Measurements from ENCODE around the gene UNC45A. TPM values are rescaled to one million over a fixed set of nuclear protein-coding genes. Genes with fewer than 3 reads are reported as not detected.

Gene UNC45A
- total RNA-seq, 1 donor from 2014 or later = 56.2 TPM

- Histone ChIP-seq H3K4me1 (ENCODE audit: insufficient read depth, low read length) (peaks cover 26% of the 10 kb centered on the region), H3K36me3 (ENCODE audit: insufficient read depth, low read length) (peaks cover 15% of the 10 kb centered on the region), H3K4me2 (ENCODE audit: low read length) (peak overlapping the region; percentile 96), H3K4me3 (ENCODE audit: insufficient read depth, low read depth, low read length) (peak overlapping the region; percentile 65), H3K79me2 (ENCODE audit: insufficient read depth, low read length) (peaks cover 3% of the 10 kb centered on the region), H3K27ac (ENCODE audit: low read depth, low read length) (peak overlapping the region; percentile 33), H3K9me3 (ENCODE audit: insufficient read depth, low read depth, low read length) (no peaks in the 10 kb centered on the region), H3K27me3 (ENCODE audit: insufficient read depth, low read length) (no peaks in the 10 kb centered on the region), H3K9ac (ENCODE audit: low read length) (peak overlapping the region; percentile 74), H4K20me1 (ENCODE audit: insufficient read depth, low read length) (peaks cover 5% of the 10 kb centered on the region), H2AFZ (ENCODE audit: low read depth, low read length) (peak overlapping the region; percentile 79)
- Mint-ChIP-seq H3K36me3 (ENCODE audit: low read depth, unreplicated experiment) (peaks cover 17% of the 10 kb centered on the region), H3K4me1 (ENCODE audit: low read depth, unreplicated experiment) (no peaks in the 10 kb centered on the region), H3K9me3 (ENCODE audit: unreplicated experiment) (no peaks in the 10 kb centered on the region), H3K4me3 (ENCODE audit: unreplicated experiment) (peak overlapping the region; percentile 76), H3K27me3 (ENCODE audit: low read depth, unreplicated experiment) (no peaks in the 10 kb centered on the region), H3K27ac (ENCODE audit: unreplicated experiment) (no peak overlapping the region)
- TF ChIP-seq CTCF (IDR thresholded peaks at IDR 0.05; ENCODE audit: insufficient read depth, low read depth, low read length) (peak; percentile 76), EZH2 (IDR thresholded peaks at IDR 0.05; ENCODE audit: insufficient read depth, low read length) (no peak)
- FAIRE-seq = no peak
- peak; percentile 44 for DNase-seq (ENCODE audit: low read depth)
These were observed 21.4 kb downstream of the UNC45A start for GRCh38 chr15:90956274-90957030.

GRCh38 chr15:90957031-90957790 lies 22.1 kb downstream of the UNC45A start:
- DNase-seq (ENCODE audit: low read depth) (peak; percentile 25), FAIRE-seq (no peak)
- H3K4me3 ChIP-seq (ENCODE audit: insufficient read depth, low read depth, low read length) = peak overlapping the region; percentile 65
- Mint-ChIP-seq H3K4me3 (ENCODE audit: unreplicated experiment) (peak overlapping the region; percentile 79), H3K36me3 (ENCODE audit: low read depth, unreplicated experiment) (peaks cover 14% of the 10 kb centered on the region), H3K27ac (ENCODE audit: unreplicated experiment) (peak overlapping the region; percentile 9), H3K4me1 (ENCODE audit: low read depth, unreplicated experiment) (no peaks in the 10 kb centered on the region), H3K9me3 (ENCODE audit: unreplicated experiment) (no peaks in the 10 kb centered on the region), H3K27me3 (ENCODE audit: low read depth, unreplicated experiment) (no peaks in the 10 kb centered on the region)
- peak overlapping the region; percentile 74 for H3K9ac ChIP-seq (ENCODE audit: low read length)
- no peak for TF ChIP-seq CTCF (IDR thresholded peaks at IDR 0.05; ENCODE audit: insufficient read depth, low read depth, low read length)
- no peak for TF ChIP-seq EZH2 (IDR thresholded peaks at IDR 0.05; ENCODE audit: insufficient read depth, low read length)
- no peak overlapping the region for H3K27ac ChIP-seq (ENCODE audit: low read depth, low read length)
- H3K9me3 ChIP-seq (ENCODE audit: insufficient read depth, low read depth, low read length) = no peaks in the 10 kb centered on the region
- peaks cover 11% of the 10 kb centered on the region for H3K36me3 ChIP-seq (ENCODE audit: insufficient read depth, low read length)
- H3K4me2 ChIP-seq (ENCODE audit: low read length) = peak overlapping the region; percentile 96
- H3K4me1 ChIP-seq (ENCODE audit: insufficient read depth, low read length) = peaks cover 26% of the 10 kb centered on the region
- H2AFZ ChIP-seq (ENCODE audit: low read depth, low read length) = peak overlapping the region; percentile 79
- H3K79me2 ChIP-seq (ENCODE audit: insufficient read depth, low read length) = peaks cover 3% of the 10 kb centered on the region
- no peaks in the 10 kb centered on the region for H3K27me3 ChIP-seq (ENCODE audit: insufficient read depth, low read length)
- H4K20me1 ChIP-seq (ENCODE audit: insufficient read depth, low read length) = peaks cover 5% of the 10 kb centered on the region

Data from astrocyte (in vitro differentiated cells and primary cell).